HCT116 (cell line): ENCODE measurements around the gene NIF3L1.

Experiments
- CTCF ChIP-seq, 3 experiments: fragments of 200-600 bp in 1 of 3; sonication (generic) in 1 of 3; IDR thresholded peaks in 2 of 3; conservative IDR thresholded peaks in 1 of 3; 2 replicates each; pipeline ENCODE4 v1.5.1; 2012 to 2017; ENCODE audit warnings: low read depth in 2 of 3, low read length in 2 of 3, antibody characterized with exemption in 1 of 3, borderline replicate concordance in 1 of 3, control low read depth in 1 of 3, mild to moderate bottlenecking in 1 of 3, mixed read lengths in 1 of 3, mixed run types in 1 of 3, moderate library complexity in 1 of 3; ENCODE audit not compliant: insufficient read depth in 1 of 3
- EGR1 ChIP-seq: IDR thresholded peaks from 2 replicates; pipeline ENCODE4 v1.6.1; 2012; ENCODE audit warnings: low read depth
- POLR2AphosphoS5 ChIP-seq: IDR thresholded peaks from 2 replicates; pipeline ENCODE4 v1.6.1; 2011; ENCODE audit warnings: mild to moderate bottlenecking, low read depth, low read length, moderate library complexity
- SRF ChIP-seq: IDR thresholded peaks from 2 replicates; pipeline ENCODE4 v1.6.1; 2012; ENCODE audit warnings: low read depth
- TCF7L2 ChIP-seq: IDR thresholded peaks from 2 replicates; pipeline ENCODE4 v1.7.0; 2011; ENCODE audit warnings: borderline replicate concordance, inconsistent platforms; ENCODE audit not compliant: insufficient read depth, insufficient read length; ENCODE audit errors: extremely low read depth

- TF ChIP-seq SRF (no peak), CTCF (IDR thresholded peaks at IDR 0.05 in 2 of 3, conservative IDR thresholded peaks at IDR 0.05 in 1 of 3; ENCODE audit: borderline replicate concordance in 1 of 3, insufficient read depth in 1 of 3, low read depth in 2 of 3, low read length in 2 of 3) (no peak), TCF7L2 (no peak), POLR2AphosphoS5 (no peak), EGR1 (no peak)
These were observed 44.0 kb upstream of the NIF3L1 start for GRCh38 chr2:200845194-200845593.
